Activated CD4-positive, alpha-beta T cell treated with anti-CD3 and anti-CD28 coated beads for 24 hours (primary cell): ENCODE measurements around the gene DEFB125.
"Not testable (repeated sequence)": the region's sequence is repeated elsewhere in the genome, so short reads cannot be mapped to it uniquely, and the experiment has no call there.

Experiments used
- DNase-seq, 2 donors: peaks; one replicate each; pipeline ENCODE4 v3.0.0-alpha.2; 2020; ENCODE audit warnings: low read depth in 2 of 2

DEFB125 gene

DNA sequence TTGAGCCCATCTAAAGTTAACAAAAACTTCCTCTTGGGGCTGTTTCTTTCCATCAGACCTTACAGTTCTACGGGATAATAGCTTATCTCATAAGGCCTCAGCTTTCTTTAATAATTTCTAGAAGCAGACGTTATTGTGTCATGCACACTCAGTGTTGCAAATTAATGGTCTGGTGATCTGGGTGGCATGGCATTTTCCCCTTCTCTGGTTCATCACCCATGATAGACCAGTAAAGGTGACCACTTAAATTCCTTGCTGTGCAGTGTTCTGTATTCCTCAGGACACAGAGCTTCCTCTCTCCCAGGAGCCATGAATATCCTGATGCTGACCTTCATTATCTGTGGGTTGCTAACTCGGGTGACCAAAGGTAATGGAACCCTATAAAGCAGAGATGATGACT lies at the start of gene DEFB125:
TSS of gene DEFB125 (plus strand) at position 272 of the 400 bp plus-strand sequence. CDS start at position 310, 38 bp downstream.
- no peak for DNase-seq

GRCh38 chr20:60035-60918 lies 27.2 kb upstream of the DEFB125 start:
- no peak for DNase-seq

- no peak for DNase-seq
Observed at GRCh38 chr20:61230-61629, 26.2 kb upstream of the DEFB125 start.

- no peak for DNase-seq
Observed at GRCh38 chr20:61757-62156, 25.7 kb upstream of the DEFB125 start.

DNA sequence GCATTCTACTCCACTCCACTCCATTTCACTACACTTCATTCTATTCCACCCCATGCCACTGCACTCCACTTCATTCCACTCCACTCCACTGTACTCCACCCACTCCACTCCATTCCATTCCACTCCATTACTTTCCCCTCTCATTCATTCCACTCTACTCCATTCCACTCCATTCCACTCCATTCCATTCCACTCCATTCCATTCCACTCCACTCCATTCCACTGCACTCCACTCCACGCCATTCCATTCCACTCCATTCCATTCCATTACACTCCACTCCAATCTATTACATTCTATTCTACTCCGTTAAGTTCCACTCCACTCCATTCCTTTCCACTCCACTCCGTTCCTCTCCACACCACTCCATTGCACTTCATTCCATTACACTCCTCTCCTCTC lies 25.0 kb upstream of the DEFB125 start:
- no peak for DNase-seq

- no peak for DNase-seq
Observed at GRCh38 chr20:64026-64603, 23.4 kb upstream of the DEFB125 start.

DNA sequence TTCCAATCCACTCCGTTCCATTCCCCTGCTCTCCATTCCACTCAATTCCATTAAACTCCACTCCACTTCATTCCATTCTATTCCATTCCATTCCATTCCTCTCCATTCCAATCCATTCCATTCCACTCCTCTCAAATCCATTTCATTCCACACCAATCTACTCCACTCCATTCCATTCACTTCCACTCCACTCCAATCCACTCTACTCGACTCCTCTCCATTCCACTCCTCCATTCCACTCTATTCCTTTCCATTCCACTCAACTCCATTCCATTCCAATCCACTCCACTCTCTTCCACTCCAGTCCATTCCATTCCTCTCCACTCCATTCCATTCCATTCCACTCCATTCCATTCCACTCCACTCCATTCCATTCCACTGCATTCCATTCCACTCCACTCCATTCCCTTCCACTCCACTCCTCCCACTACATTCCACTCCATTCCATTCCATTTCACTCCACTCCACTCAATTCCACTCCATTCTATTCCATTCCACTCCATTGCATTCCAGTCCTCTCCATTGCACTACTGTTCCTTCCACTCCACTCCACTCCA lies 22.6 kb upstream of the DEFB125 start:
- DNase-seq: no peak

DNA sequence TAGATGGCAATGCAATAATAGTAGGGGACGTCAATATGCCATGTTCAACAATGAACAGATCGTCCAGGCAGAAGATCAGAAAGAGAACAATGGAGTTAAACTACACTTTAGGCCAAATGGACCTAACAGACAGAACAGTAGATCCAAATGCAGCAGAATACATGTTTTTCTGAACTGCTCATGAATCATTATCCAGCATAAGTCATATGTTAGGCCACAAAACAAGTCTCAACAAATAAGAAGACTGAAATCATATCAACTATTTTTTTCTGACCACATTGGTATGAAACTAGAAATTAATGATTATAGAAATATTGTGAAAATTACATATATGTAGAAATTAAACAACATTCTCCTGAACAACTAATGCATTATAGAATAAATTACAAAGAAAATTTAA lies 10.2 kb upstream of the DEFB125 start:
- DNase-seq: no peak

DNA sequence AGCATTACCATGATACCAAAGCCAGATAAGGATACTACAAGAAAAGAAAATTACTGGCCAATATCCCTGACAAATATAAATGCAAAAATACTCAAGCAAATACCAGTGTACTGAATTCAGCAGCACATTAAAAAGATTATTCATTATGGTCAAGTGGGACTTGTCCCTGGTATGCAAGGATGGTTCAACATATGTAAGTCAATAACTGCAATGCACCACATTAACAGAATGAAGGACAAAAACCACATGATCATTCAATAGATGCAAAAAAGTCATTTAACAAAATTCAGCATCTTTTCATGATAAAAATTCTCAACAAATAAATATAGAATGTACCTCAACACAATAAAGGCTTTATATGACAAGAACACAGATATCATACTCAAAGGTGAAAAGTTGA lies 9.1 kb upstream of the DEFB125 start:
- DNase-seq: no peak

DNA sequence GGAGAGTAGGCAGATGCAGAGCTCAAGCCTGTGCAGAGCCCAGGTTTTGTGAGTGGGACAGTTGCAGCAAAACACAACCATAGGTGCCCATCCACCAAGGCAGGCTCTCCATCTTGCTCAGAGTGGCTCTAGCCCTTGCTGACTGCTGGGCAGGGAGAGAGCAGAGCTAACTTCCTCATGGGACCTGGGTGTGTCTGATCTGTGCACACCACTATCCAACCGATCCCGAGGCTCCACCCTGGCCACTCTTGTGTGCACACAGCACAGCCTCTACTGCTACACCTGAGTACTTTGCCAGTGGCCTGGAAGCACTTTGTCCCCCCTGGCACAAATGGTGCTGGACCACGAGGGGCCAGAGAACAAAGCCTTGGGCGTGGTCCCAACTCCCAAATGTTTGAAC lies 7.9 kb upstream of the DEFB125 start:
- DNase-seq: no peak

GRCh38 chr20:90651-91050 lies 3.2 kb downstream of the DEFB125 start:
- no peak for DNase-seq

GRCh38 chr20:93641-94040 lies 6.2 kb downstream of the DEFB125 start:
- no peak for DNase-seq

DNA sequence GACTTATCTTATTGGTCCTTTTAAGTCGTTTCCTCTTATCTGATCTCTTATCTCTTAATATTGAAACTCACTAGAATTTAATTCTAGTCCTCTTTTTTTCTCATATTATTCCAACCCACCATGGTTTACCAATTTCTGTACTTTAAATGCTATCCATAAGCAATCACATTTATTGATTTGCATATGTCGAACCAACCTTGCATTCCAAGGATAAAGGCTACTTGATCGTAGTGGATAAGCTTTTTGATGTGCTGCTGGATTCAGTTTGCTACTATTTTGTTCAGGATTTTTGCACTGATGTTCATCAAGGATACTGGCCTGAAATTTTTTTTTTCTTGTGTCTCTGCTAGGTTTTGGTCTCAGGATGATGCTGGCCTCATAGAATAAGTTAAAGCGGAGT lies 7.7 kb downstream of the DEFB125 start:
- no peak for DNase-seq

DNA sequence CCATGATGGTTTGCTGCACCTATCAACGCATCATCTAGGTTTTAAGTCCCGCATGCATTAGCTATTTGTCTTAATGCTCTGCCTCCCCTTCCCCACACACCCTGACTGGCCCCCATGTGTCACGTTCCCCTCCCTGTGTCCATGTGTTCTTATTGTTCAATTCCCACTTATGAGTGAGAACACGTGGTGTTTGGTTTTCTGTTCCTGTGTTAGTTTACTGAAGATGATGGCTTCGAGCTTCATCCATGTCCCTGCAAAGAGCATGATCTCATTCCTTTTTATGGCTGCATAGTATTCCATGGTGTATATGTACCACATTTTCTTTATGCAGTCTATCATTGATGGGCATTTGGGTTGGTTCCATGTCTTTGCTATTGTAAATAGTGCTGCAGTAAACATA lies 10.2 kb downstream of the DEFB125 start:
- not testable (repeated sequence) for DNase-seq

GRCh38 chr20:101975-102374 lies 14.5 kb downstream of the DEFB125 start:
- DNase-seq: no peak

GRCh38 chr20:103456-103855 lies 16.0 kb downstream of the DEFB125 start:
- no peak for DNase-seq

DNA sequence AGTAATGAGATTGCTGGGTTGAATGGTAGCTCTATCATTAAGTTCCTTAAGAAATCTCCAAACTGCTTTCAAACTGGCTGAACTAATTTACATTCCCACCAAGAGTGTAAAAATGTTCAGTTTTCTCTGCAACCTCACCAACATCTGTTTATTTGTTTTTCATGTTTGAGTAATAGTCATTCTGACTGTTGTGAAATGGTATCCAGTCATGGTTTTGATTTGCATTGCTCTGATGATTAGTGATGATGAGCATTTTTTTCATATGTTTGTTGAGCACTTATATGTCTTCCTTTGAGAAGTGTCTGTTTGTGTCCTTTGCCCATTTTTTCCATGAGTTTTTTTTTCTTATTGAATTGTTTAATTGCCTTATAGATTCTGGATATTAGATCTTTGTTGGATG lies 24.9 kb downstream of the DEFB125 start:
- no peak for DNase-seq

GRCh38 chr20:117518-117917 lies 30.0 kb downstream of the DEFB125 start:
- DNase-seq: no peak

DNA sequence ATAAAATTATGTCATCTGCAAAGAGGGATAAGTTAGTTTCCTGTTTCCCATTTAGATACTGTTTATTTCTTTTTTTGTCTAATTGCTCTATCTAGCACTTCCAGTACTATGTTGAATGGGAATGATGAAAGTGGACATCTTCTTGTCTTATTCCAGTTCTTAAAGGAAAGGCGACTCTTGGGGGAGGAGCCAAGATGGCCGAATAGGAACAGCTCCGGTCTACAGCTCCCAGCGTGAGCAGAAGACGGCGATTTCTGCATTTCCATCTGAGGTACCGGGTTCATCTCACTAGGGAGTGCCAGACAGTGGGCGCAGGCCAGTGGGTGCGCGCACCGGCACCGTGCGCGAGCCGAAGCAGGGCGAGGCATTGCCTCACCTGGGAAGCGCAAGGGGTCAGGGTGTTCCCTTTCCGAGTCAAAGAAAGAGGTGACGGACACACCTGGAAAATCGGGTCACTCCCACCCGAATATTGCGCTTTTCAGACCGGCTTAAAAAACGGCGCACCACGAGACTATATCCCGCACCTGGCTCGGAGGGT lies 42.4 kb downstream of the DEFB125 start:
- not testable (repeated sequence) for DNase-seq

GRCh38 chr20:137668-138490 lies 50.4 kb downstream of the DEFB125 start:
- no peak for DNase-seq

GRCh38 chr20:142290-142689 lies 54.8 kb downstream of the DEFB125 start, which contains the start of gene DEFB126:
Gene DEFB126, plus strand, starts transcription at chr20:142590. Its CDS starts 39 bp downstream, at chr20:142629.
- no peak for DNase-seq

DNA sequence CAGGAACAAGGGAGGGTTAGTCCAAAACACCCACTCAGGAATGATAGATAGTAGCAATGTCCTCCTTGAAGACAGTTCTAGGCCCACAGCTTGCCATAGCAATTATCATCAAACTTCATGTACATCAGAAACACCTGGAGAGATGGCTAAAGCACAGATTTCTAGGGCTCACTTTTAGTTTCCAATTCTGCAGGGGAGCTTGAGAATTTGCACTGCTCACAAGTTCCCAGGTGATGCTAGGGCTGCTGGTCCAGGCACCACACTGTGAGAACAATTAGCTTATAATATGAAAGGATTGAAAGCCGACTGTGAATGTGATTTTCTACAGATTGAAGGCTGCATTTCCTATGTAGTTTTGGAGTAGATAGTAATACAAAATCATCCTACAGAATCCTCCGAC lies 58.4 kb downstream of the DEFB125 start:
- no peak for DNase-seq
